HG02571 (cell line): Measurements from ENCODE around the gene PPAT.

Experiments
- ATAC-seq: cut with Tn5 transposase; IDR thresholded peaks from one replicate; pipeline ENCODE4 v1.9.1; 2021; ENCODE audit warnings: mild to moderate bottlenecking, moderate library complexity; ENCODE audit not compliant: unreplicated experiment

The PPAT gene

DNA sequence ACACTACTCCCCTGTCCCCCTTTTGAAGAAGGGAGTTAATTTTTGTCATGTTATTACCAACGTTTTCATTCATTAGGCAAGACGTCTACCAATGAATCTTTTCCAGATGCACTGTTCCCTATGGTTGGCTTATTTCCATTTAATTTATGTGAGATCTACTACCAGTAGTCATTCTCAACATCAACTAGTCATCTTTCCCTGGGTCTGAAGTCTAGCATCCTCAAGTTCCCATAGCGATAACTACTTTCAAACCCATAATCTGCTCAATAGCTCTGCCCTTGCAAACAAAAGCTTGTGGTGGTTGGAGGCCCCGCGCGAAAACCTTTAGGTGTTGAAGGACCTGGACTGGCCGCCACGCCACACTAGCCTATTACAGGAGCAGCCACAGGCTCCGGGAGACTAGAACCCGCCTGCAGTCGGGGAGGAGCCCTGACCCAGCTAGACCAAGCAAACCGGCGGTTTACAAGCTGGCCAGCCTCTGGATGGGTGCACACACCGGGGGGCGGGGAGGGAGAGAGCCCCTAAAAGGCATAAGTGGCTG, 746 bp downstream of the PPAT start:
- ATAC-seq, result peak; percentile 18

GRCh38 chr4:56433280-56433679, 2.1 kb downstream of the PPAT start:
- no peak for ATAC-seq

DNA sequence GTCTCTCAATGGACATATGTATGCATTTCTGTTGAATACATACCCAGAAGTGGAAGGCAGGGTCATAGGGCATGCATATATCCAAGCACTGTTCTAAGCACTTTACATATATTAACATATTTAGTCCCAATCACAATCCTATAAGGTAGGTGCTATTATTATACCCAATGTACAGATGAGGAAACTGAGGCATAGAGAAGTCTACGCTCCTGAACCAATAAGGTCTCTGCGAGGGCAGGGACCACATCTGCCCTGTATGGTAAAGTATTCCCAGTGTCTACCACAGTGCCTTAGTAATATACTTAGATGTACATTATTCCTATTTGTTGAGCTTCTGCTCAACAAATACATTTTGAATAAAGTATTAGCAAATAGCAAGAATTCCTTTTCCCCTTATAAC, 5.2 kb downstream of the PPAT start:
- no peak for ATAC-seq

- ATAC-seq, result no peak
Measured at GRCh38 chr4:56427179-56427578, 8.2 kb downstream of the PPAT start.

GRCh38 chr4:56426273-56426672, 9.1 kb downstream of the PPAT start:
- ATAC-seq, result peak; percentile 85

GRCh38 chr4:56425518-56425917, 9.9 kb downstream of the PPAT start:
- no peak for ATAC-seq

GRCh38 chr4:56424697-56425514, 10.5 kb downstream of the PPAT start:
- ATAC-seq, result no peak

- ATAC-seq, result no peak
Measured at GRCh38 chr4:56424176-56424575, 11.2 kb downstream of the PPAT start.

DNA sequence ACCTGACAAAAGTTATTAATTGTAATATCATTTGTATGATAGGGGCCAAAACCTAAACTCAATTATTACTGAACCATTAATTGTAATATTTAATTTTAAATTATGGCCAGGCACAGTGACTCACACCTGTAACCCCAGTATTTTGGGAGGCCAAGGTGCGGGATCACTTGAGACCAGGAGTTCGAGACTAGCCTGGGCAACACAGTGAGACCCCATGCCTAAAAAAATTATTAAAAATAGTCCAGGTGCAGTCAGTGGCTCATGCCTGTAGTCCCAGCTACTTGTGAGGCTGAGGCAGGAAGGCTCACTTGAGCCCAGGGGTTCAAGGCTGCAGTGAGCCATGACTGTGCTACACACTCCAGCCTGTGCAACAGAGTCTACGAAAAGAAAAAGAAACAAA, 18.0 kb downstream of the PPAT start:
- ATAC-seq, result no peak

DNA sequence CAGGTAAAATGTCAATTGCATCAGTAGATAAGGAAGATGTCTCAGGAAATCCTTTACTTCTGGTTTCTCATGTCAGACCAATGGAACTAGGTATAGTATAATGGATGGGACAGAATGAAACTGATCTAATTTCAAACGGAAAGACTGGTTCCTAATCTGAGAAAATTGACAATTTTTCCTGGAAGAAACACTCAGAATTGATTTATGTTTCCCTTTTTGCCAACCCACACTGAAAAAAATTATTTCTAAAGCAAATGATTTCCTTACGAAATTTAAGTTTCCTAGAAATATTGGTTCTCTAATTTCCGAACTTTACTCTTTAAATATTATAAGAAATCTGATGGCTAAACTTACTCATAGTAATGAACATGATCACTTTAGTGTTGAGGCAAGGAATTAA, 19.1 kb downstream of the PPAT start:
- no peak for ATAC-seq

DNA sequence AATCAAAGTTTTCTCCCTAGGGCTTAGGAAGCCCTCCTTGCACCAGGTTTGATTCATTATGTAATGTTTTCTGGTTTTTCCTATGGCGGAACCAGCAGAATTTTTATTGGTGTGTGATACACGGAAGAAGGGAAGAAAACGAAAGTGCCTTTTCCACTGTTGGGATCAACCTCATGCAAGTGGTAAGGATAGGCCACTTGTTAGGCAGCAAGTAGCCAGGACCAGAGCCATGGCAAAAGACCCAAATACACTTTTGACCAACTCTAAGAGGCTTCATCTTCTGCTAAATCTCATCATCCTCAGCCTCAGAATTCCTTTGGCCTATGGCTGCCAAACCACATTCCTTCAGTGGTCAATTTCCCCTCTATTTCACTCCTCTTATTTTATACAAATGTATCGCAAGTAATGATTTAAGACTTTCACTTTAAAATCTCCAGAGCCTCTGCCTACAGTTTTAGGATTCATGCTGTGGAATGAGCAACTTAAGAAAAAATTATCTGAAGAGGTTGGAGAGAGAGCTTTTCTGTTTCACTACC, 21.2 kb downstream of the PPAT start:
- no peak for ATAC-seq

DNA sequence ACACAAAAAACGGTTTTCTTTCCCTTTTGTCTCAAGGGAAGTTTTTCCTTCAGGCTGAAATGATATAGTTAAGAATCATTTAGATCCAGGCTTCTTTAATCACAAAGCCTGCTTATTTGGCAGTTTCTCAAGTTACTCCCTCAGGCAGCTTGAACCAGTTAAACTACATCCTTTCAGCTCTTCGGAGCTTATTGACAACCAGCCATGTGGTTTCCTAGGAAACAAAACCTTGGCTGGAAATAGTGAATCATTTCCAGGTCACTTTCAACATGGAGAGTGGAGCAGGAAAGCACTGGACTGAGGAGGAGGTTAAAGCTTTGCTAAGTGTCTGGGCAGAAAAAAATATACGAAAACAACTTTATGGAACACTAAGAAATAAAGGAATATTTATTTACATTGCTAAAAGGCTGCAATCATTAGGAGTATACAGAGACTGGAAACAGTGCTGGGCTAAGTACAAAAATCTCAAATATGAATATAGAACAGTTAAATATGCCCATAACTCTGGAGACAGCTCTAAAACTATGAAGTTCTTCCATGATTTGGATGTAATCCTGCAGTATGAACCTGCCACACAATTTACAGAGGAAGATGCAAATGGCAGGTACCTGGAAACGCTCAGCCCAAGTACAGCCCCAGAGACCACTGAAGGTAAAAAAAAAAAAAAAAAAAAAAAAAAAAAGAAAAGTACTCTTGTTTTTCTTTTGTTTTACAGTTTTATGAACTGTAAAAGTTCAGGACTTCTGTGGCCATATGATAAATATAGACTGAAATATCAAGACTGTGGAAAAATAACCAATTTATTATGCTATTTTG, 25.0 kb downstream of the PPAT start:
- ATAC-seq, result no peak

- ATAC-seq, result no peak
Measured at GRCh38 chr4:56409511-56410090, 25.8 kb downstream of the PPAT start.

- no peak for ATAC-seq
Measured at GRCh38 chr4:56408978-56409377, 26.4 kb downstream of the PPAT start.

DNA sequence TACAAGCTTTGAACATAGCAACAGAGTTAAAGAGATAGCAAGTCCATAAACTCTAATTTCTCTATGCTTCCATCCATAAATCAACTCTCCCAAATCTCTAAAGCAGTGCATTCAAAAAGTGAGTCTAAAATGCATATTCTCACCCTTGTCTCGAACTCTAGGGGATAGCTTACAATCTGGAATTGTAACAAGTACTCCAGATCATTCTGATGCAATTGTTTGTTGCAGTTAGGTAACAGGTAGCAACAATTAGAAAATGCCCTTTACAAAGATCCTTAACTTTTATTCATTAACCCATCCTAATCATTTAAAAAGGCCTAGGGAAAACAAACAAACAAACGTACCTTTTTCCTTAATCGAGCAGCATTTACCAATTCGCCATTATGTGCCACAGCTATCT, 29.3 kb downstream of the PPAT start:
- ATAC-seq, result no peak

GRCh38 chr4:56405016-56405415, 30.4 kb downstream of the PPAT start:
- ATAC-seq, result no peak

GRCh38 chr4:56400560-56400959, 34.9 kb downstream of the PPAT start:
- no peak for ATAC-seq

DNA sequence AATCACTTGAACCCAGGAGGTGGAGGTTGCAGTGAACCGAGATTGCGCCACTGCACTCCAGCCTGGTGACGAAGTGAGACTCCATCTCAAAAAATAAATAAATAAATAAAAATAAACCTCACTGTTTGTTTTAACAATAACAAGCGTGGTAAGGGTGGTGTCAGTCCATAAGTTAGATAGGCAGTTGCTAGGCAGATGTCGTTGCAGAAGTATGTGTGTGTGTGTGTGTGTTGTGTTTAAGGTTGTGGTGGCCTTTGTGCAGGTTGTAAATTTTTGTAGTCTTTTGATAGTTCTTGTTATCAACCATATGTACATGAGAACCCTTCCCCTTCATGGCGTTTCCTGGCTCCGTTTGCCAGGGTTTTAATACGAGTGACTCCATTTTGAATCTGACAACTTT, 44.1 kb downstream of the PPAT start:
- ATAC-seq, result no peak

DNA sequence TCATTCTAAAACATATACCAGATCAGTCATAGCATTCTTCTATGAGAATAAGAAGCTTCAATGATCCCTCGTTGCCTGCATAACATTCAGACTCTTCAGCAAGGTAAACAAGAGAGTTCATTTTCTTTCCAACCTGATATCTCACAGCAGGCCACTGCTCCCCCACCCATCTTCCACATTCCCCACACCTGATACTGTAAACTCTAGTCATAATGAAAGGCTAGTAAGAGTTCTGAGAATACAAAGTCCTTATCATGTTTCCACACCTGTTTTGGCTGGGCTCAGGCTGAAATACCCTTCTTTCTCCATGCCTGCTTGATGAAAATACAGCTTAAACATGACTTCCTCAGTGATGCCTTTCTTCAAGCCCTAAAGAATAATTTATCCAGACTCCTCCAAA, 45.9 kb downstream of the PPAT start:
- no peak for ATAC-seq

DNA sequence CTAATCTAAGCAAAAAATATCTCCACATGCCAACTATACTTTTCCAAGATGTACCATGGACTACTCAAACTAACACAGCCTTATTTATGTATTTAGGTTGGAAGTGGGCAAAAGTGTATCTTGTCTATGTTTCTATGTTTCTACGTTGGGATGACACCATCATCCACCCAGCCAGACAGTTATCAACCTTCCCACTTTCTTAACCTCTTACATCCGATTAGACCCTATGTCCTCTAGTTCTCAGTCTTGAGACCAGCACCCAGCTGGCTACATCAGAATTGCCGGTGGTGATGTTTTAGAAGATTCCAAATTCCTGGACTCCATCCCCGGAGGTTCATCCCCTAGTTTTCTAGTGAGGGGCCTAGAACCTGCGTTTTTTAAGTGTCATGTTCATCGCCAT, 47.1 kb downstream of the PPAT start:
- ATAC-seq, result no peak
